HG03135 (cell line): Measurements from ENCODE around the gene MAPK9.
"Not testable (repeated sequence)": the region's sequence is repeated elsewhere in the genome, so short reads cannot be mapped to it uniquely, and the experiment has no call there.

Source experiments
- ATAC-seq: cut with Tn5 transposase; IDR thresholded peaks from one replicate; pipeline ENCODE4 v1.9.1; 2021; ENCODE audit warnings: mild to moderate bottlenecking, moderate library complexity; ENCODE audit not compliant: unreplicated experiment

The MAPK9 gene

DNA sequence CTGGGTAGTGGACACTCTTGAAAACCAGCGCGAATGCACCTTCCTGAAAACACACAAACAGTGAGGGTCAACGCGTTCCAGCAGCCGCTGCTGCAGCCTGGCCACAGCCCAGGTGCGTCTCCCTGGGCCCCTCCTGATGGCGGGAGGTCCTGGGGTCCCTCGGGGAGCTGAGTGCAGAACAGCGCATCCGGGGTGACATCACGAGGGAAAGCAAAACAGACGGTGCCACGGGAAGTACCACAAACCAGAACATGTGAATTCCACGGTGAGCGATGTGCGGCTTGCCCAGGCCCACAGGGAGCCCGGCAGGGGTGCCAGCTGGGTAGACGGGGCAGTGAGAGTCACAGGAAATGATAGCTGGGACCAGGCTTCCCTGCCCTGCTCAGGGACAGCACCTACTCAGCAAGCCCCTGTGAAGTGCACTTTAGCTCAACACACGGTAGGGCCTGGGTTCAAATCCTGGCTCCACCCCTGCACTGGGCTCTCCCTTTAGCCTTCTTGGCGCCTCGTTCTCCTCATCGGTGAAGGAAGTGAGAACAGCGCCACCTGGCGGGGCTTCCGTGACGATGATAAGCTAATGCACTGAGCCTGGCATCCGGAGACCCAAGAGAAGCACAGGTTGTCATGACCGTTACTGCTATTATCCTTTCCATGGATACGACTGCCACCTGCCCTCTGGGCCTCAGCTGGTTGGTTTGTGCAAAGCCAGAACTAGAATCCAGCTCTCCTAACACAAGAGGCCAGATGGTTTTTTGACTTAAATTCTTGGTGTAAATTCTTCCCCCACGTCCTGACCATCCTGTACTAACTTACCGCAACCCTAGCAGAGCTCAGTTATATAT lies 36.6 kb upstream of the MAPK9 start:
- ATAC-seq = no peak

DNA sequence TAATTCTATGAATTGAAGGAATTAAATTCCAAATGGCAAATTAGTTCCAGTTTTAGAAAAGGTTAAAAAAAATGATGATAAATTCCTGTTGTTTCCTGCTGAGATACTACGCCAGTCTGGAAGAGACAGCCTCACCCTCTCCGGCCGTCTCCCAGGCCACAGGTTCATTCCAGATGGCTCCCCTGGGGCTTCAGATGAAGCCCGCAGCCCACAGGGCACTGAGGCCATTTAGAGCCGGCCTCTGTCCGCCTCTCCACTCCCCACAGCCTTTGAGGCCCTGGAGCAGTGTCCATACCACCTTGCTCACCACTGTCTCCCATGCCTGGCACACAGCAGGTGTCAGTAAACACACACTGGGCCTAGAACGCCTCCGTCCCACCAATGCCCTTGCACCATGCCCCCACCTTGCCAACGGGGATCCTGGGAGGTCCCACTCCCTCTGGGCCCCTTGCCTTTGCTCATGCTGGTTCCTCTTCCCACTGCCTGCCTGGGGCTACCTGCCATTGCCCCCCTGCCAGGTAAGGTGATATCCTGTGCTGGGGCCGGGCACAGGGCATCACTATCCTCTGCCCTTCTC lies 35.2 kb upstream of the MAPK9 start:
- no peak for ATAC-seq

DNA sequence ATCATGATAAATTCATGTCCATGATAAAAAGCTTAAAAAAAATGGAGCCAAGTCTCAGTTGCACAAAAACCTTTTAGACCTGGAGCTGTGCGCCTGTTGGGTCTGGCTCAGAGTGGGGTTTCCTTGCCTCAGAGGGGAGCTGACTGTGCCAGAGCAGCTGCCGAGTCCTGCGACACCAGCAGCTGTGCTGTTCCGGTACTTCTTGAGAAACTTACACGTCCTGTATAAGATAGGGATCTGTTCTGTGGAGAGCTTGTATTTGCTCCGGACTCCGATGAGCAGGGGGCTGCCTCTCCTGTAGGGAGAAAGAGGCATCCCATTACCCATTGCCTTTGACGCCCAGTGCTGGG lies 32.7 kb upstream of the MAPK9 start:
- no peak for ATAC-seq

DNA sequence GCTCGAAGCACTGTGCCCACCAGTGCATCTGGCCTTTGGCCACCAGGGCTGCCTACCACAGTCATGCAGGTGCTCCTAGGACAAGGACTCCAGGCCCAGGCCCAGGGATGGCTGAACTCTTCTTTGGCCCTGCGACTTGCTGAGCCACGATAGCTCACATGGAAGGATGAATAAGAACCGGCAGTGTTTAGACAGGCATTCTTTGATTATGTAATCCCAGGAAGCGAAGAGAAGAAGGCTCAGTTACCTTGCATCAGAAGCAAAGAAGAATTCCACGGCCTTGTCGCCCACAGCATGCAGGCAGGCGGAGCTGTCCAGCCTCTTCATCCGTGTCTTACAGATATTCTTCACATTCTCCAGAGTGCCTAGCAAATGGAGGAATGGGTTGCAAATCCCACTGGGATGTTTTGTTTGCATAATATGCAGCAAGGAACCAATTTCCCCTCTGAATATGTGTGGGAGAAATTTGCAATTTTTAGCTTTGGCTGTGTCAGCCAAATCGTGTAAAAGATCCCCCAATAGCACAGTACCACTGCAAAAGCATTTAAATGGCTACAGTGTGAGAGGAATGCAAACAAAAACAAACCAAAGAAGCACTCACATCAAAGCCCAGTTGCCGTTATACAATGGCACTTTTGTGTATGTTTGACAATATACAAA lies 32.2 kb upstream of the MAPK9 start:
- no peak for ATAC-seq

DNA sequence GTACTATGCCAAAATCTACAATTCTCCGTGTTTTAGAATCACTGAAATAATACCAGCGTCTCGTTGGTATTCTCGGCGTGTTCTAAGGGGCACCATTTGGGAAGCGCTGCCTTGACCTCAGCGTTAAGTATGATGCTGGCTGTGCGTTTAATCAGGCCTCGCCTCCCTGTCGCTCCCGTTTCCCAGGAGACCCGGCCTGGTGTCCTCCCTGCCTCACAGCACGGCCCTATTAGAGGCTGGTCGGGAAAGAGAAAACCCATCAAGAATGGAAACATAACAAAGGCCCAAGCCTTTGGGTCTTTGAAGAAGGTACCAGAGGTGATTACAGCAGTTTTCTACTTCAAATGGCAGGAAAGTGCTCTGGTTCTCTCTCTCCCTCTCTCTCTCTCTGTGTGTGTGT lies 31.3 kb upstream of the MAPK9 start:
- ATAC-seq = no peak

DNA sequence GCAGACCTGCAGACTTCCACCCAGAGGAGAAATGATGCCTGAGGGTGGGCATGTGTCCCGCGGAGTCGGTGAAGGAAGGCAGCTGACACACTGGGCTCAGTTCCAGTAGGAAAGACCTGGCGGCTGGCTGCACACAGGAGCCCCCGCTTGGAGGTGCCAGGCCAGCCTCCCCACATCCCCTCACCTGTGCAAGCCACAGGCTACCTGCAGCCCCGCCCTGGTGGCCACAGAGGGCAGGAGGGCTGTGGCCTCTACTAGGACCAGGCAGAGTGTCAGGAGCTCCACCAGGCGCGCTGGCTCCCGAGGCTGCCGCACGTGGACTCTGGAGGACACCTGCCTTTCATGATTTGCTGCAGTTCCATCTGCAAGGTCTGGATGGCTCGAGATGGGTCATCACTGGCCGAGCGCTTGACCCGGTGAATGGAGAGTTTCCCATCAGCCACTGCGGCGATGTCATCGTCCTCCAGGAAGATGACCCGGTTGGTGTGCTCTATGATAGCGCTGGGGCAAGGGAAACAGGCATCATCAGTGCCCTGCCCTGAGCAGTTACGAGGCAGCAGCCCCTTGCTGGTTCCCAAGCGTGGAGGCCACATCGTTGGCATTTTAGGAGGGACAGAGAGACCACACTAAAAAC lies 26.7 kb upstream of the MAPK9 start:
- ATAC-seq = no peak

DNA sequence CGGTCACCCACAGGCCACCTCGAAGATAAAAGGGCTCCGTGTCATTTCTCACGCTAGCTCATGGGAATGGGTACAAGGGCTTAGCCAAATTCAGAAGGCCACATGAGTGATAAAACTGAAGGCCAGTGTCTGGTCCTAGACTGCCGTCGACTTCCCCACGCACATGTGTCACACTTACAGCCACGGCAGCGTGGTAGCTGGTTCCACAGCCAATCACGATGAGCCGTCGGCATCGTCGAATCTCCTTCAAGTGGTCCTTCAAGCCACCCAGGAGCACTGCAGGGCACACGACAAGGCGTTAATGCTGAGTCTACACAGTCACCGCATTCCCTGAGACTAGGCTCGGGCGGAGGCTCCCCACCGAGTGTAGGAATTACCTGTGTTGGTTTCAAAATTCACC lies 24.7 kb upstream of the MAPK9 start:
- ATAC-seq = no peak

DNA sequence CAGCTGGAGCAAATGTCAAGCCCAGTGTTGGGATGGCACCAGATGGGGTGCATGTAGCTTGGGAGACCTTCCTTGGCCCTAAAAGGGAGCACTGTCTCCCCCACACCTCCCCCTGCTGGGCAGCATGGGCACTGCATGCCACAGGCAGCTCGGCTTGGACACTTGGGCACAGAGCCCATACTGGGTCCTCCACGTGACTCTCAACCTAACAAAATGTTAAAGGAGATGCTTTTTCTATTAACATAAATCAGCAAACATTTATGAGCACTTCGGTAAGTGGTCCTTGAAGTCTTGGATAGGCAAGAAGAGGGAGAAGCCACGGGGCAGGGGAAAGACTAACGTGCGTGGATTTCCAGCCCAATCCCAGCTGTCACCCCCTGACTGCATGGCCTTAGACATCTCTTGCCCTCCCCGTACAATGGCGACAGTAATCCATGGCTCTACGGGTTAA lies 23.9 kb upstream of the MAPK9 start:
- ATAC-seq = peak; percentile 53

DNA sequence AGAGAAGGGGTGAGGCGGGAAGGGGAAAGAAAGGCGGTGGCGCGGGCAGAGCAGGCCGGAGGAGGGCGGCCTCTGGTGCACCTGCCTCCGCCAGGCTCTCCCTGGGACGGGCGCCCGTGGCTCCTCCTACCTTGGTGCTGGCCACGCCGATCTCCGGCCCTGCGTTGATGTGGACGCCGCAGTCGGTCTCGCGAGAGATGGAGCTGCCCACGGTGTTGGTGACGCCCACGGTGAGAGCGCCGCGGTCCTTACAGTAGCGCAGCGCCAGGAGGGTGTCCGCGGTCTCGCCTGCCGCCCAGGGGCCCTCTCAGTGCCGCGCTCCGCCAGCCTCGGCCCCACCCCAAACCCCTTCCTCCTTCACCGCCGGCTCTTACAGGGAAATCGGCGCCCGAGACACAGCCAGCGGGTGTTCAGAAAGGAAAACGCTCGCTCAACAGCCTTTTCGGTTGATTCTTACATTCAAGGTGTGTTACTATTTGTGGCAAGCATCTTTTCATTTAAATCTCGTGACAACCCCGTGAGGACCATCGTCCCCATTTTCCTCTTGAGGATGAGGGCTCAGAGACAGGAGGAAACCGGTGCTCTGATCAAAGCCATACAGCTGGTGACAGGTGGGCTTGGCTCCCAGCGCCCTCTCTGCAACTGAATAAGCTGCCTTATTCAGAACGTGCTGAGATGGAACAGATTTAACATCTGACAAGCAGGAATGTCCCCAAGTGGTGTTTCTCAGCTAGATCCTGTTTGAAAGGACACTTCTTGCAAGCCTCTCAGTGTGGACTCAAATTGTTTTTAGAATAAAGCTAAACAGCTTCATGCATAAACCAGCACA lies 22.0 kb upstream of the MAPK9 start:
- peak; percentile 85 for ATAC-seq

DNA sequence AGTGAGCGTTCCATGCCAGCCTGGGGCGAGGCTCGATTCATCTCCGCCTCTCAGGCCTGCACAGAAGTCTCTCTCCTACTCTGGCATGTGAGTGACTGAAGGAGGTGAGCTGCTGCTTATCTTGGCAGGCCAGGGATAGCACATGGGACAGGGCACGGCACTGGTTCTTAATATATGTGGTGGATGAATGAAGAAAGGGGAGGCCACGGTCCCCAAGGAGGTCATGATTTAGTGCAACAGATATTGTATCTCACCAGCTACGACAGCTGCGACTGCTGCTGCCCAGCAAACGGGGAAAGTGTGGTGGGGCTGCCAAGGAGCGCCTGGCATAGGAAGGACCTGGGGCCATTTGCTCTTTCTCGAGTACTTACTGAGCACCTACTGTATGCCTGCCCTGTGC lies 19.3 kb upstream of the MAPK9 start:
- ATAC-seq = no peak

DNA sequence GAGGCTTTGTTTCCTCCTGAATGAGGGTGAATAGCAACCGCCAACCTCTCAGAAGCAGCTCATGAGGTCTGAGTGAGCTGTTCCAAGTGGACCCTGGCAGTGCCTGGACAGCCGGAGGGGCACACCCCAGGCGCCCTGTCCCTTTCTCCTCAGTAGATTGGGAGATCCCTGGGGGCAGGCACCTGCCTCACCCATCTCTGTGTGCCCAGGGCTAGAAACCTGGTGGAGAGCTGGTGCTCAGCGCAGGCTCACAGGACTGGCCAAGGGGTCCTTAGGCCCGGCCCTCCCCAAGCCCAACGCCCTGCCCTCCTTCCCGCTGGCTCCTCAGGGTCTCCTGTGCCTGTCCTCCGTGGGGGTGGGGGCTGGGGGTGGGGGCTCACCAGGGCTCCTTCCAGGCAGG lies 14.9 kb upstream of the MAPK9 start:
- ATAC-seq = no peak

DNA sequence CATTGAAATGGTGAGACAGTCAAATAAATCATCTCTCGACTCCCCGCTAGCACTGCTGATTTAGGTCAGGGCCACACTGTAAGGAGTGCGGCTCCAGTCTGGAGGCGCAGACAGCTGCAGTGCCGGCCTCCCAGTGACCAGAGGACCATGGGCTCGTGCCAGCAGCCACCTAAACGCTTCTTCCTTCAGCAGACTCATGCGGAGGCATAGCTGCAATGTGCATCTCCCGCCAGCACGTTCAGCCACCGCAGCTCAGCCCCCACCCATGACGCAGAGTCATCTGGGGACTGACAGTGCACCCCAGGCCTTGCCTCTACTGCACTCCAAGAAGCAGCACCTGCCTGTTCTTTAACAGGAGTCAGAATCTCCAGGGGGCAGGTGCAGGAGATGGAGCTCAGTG lies 13.6 kb upstream of the MAPK9 start:
- ATAC-seq = no peak

DNA sequence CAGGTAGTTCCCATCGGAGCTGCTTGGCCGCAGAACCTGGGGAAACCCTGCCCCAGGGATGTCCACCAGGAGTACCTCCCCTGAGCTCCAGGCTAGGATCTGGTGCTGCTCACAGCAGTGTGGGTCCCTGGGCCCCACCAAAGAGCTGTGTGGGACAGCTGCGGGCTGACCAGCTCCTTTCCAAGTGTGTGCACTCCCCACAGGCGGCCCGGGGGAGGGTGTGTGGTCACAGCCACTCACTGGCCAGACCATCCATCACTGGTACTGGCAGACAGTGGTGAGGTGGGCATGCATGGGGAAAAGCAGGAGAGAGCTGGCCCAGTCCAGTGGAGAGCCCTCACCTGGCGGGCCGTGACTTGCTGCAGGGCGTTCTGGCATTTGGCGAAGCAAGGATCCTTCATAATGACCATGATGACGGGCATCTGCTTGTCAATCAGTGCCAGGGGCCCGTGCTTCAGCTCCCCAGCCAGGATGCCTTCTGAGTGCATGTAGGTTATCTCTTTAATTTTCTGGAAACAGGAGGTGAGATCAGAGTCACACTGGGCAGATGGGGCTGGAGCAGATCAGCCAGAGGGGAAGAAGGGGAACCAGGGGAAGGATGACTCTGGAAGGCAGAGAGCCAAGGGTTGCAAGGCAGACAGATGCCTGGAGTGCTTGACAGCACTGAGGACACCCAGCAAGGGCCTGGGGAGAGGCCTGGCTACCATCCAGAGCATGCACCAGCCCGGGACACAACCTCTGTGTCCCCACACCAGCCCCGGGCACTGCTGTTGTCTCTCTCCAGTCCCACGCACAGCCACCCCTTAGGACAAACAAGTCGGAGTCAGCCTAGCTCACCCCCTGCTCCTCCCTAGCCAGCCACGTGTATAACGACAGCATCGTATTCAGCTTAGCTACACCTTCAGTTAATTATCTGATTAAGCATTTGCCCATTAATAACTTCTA lies 12.8 kb upstream of the MAPK9 start:
- ATAC-seq = no peak

DNA sequence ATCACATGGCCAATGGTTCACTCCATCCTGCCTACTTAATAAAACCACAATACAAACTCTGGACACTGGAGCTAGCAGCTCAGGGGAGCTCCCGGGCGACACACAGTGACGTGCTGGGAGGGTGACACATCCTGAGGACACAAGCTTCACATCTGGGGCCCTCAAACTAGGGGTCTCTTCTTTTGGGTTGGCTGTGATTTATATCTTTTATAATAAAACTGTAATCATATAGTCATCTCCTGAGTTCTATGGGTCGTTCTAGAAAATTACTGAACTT lies 12.1 kb upstream of the MAPK9 start:
- ATAC-seq = no peak

DNA sequence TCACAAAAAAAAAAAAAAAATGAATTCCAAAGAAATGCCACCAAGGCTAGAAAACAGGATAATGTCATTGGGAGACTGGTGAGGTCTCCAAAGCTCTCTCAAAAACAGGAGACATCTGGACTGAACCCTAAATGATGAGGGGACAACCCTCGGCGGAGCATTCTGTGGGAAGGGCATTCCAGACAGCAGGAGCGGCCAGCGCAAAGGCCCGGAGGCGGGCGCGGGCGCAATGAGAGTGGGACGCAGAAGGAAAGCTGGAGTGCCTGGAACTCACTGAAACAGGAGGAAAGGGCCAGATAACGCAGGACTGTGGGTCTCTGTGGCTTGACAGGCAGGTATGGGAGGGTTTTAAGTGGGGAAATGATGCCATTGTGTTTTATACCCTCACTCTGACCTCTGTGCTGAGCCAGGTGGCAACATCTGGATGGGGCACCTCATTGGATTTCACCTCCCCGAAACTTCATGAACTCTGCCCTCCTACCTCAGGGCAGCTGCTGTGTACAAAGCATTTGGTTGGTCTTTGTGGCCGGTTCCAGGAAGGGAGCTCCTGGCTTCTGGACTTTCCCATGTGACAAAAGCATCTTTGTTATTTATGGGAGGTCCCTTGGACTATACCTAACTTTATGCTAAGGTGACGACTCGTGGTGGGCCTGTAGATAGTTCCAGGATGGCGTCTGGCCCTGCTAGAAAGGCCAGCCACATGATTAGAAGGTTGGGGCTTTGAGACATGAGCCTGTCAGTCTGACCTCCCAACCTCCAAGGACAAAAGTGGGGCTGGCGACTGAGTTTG lies 11.5 kb upstream of the MAPK9 start:
- ATAC-seq = no peak

DNA sequence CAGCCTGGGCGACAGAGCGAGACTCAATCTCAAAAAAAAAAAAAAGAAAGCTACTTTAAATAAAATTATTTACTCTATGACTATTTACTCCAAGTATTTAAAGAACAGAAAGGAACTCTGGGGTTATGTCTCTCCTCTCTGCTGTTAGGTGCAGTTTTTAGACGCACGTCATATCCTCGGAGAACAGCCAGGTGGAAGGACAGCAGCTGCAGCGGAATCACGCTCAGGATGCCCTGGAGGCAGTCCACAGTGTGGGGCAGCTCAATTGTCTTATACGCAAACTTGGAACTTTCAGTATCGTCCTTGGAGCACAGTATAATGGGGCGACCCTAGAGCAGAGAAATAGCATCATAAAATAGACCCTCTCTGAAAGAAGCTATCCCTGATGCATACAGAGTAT lies 10.4 kb upstream of the MAPK9 start:
- no peak for ATAC-seq

DNA sequence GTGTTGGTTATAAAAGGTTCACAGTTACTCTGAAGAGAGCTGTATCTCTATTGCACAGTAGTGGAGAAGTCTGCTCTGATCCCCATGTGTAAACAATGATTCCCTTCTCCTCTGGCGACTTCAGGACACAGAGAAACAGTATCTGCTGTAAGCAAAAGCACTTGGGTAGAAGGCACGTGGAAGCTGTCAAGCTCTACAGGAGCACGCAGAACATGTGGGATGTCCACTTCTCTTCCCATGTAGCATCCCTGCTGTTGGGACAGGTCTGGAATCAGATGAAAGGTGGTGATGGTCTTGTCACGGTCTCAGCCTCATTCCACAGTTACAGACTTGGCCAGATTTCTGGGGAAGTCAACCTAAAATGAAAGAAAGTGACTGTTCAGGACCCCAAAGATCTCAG lies 9.4 kb upstream of the MAPK9 start:
- no peak for ATAC-seq

DNA sequence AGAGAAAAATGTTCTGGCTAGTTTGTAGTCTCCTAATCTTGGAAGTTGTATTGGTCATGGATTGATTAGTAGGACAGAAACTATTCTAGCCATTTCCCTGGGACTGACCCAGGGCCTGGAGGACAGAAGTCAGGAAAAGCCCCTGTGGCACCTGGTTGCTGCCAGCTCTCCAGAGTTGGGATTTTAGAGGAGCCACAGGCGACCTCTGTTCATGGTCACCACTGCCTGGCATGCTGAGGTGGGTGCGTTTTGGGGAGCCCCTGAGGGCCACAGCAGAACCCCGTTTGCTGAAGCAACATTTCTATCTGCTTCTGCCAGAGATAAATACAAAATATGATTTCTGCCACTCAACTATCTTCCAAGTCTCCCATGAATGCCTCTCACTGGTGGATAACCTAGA lies 7.6 kb upstream of the MAPK9 start:
- ATAC-seq = no peak

DNA sequence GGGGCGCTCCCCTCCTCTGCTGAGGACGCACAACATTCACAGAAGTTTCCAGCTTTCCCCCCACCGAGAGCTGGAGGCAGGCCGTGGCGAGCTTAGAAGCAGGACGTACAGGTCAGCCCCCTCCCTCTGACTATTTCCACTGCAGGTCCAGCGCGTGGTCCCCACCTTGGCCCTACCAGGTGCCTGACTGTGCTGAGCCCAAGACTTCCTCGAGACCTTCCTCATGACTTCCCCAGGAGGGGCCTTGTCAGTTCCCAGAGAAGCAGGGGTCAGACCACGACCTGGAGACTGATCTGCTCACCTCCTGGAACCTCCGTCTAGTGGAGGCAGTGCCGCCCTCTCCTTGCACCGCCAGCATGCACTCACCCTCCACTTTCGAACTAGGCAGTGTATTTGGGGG lies 7.1 kb upstream of the MAPK9 start:
- ATAC-seq = not testable (repeated sequence)
